NCI-H2196 treated with DMSO at 0.1 percent for 48 hours (cell line): ENCODE data around the gene HHIPL1.

Experiments used
- DNase-seq: peaks from one replicate; lab custom pipeline; 2025; ENCODE audit not compliant: unreplicated experiment; lab: John Stamatoyannopoulos, UW

HHIPL1 gene

DNA sequence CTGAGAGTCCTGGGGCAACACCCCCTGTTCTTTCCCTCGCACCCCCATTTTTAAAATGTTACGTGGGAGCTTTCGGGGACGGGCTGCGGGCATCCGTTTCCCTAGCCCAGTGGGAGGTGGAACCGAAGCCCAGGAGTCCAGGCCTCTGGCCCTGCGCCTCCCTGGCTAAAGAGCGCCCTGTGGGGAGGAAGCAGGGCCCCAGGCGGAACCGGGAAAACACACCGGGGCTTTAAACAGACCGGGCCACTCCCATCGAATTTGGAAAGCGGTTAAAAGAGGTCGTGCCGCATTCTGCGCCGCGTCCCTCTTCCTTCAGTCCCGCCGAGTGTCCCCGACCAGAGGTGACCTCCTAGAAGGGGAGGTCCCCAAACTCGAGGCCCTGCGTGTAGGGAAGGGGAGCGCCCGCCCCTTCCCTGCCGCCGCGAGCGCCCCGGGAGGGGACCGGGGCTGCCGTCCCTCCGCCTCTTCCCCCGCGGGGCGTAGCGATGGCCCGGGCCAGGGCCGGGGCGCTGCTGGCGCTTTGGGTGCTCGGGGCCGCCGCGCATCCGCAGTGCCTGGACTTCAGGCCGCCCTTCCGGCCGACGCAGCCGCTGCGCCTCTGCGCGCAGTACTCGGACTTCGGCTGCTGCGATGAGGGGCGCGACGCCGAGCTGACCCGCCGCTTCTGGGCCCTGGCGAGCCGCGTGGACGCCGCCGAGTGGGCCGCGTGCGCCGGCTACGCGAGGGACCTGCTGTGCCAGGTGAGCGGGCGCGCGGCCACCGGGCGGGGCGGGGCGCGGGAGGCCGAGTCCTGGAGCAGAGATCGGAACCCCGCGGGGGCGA, at the start of gene HHIPL1:
HHIPL1 (plus strand) TSS at position 407 of the 822 bp plus-strand sequence; CDS start at position 486, 79 bp downstream.
- no peak for DNase-seq

DNA sequence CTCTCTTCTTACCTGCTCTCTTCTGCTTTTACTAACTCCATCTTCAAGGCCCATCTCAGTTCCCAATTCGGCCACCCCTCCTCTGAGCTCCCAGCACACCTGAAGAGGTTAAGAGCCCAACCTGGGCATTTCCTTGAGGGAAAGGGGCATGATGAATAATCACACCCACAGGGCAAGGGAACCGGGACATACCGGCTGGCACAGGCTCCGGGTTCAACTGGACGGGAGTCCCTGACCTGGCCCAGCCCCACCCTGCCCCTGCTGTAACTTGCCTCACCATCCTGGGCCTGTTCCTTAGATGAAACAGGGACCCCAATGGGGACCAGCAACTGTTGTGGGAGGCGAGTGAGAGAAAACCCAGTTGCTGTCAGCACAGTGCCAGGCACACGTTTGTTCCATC, 49.4 kb upstream of the HHIPL1 start:
- no peak for DNase-seq

- no peak for DNase-seq
Measured at GRCh38 chr14:99596071-99596627, 48.8 kb upstream of the HHIPL1 start.

GRCh38 chr14:99596772-99597171, 48.2 kb upstream of the HHIPL1 start:
- DNase-seq: no peak

- DNase-seq: no peak
Measured at GRCh38 chr14:99597911-99598600, 46.9 kb upstream of the HHIPL1 start.

- no peak for DNase-seq
Measured at GRCh38 chr14:99598774-99599173, 46.2 kb upstream of the HHIPL1 start.

DNA sequence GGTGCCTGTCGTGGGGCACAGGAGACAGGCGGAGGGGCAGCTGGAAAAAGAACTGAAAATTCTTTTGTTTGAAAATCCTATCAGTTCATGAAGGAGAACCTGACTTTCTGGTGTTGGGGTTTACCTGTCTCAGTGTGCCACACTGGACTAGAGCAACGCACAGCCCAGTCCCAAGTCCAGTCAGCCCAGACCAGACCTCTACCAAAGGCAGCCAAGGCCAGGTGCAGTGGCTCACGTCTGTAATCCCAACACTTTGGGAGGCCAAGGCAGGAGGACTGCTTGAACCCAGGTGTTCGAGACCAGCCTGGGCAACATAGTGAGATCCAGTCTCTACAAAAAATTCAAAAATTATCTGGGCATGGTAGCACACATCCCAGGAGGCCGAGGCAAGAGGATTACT, 45.5 kb upstream of the HHIPL1 start:
- DNase-seq: no peak

DNA sequence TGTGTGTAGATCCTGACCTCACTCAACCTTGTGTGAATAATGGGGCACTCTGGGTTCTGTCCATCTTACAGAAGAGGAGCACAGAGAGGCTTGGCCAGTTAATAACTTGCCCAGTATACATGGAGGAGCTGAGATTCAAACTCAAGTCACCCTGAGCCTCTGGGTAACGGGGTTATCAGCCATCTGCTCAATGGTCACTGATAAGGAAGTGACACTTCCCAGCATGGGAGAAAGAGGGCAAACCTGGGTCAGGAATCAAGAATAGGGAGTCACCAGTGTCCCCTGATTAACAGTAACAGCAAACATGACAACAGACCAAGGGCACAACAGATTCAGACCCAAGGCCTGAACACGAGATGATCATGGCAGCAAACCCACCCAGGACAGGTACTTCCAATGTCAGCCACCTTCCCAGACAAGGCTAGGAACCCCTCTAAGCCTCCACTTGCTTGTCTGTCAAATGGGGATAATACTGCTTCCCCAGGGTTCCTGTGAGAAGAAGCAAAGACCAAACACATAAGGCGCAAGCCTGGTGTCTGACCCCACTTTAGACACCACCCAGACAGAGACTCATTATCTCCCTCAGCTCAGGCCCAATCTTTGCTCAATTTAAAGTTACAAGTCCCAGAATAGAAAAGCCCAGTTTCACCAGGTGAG, 44.6 kb upstream of the HHIPL1 start:
- no peak for DNase-seq

DNA sequence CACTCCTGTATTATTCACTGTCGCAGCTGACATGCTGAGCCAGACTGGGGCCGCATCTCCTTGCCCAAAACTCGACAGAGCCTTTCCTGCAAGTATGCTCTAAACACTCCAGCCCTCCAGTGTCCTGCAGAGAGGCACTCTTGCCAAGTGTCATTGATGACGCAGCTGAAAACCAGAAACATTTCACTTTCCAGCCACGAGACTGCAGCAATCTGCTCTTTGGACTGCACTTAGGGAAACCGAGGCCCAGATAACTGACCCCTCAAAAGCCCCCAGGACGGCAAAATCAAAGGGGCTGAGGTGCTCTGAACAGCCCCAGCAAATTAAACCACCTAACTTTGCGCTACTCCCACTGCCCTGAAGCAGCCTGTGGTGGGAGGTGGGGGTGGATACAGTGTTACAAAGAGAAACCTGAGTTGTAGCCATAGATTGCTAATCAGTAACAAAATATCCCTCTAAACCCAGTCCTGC, 43.5 kb upstream of the HHIPL1 start:
- no peak for DNase-seq

GRCh38 chr14:99602054-99602787, 42.7 kb upstream of the HHIPL1 start:
- DNase-seq: no peak

- DNase-seq: no peak
Measured at GRCh38 chr14:99602788-99603415, 42.0 kb upstream of the HHIPL1 start.

DNA sequence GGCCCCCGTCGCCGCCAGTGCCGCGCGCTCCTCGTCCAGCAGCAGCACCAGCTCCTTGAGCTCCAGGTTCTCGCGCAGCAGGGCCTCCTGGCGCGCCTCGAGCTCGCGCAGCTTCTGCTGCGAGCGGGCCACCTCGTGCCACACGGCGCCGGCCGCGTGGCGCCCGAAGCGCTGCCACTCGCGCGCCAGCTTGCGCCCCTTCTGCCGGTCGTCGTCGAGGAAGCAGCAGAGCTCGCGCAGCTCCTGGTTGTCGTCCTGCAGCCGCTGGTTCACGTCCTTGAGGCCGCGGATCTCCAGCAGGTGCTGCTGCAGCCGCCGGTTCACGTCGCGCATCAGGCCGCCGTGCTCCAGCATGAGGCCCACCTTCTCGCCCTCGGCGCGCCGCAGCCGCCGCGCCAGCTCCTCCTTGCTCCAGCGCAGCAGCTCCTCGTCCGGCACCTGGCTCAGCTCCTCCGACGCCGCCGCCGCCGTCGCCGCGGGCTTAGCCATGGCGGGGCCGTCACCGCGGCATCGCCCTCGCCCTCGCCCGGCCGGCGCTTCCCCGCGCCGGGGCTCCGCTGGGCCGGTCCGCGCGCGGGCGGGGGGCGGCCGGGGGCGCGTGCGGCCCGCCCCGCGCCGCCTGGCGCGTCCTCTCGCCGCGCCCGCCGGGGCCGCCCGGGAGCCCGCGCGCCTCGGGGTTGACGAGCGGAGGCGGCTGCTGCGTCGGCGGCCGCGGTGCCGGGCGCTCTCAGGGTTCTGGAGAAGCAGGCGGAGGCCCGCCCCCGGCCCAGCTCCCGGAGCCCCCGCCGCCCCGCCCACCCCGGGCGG, 41.3 kb upstream of the HHIPL1 start, which contains the start of gene CCDC85C:
CCDC85C (minus strand) TSS at position 737 of the 807 bp plus-strand sequence; CDS start at position 489, 248 bp downstream.
- no peak for DNase-seq

- peak; percentile 73 for DNase-seq
Measured at GRCh38 chr14:99604278-99604765, 40.6 kb upstream of the HHIPL1 start.

GRCh38 chr14:99604766-99605298, 40.1 kb upstream of the HHIPL1 start:
- no peak for DNase-seq

GRCh38 chr14:99605299-99605961, 39.5 kb upstream of the HHIPL1 start:
- peak; percentile 16 for DNase-seq

DNA sequence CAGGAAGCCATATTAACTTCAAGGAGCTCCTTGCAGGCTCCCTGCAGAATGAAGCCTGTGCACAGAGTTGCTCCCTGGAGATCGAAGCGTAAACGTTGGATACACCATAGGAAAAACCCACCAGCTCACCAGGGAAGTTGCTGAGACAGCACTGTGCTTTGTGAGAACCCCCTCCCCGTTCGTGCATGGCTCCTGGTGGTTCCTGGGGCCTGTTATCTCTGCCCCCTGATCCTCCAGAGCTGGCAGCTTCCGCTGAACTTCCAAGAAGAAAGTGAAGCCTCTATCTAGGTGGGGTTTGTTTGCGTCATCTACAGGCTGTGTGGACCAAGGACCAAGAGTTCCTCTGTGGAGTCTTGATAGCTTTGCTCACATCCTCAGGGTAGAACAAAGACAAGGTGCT, 38.6 kb upstream of the HHIPL1 start:
- no peak for DNase-seq

- no peak for DNase-seq
Measured at GRCh38 chr14:99608591-99608990, 36.3 kb upstream of the HHIPL1 start.
